ENCODE data around the gene CLCNKA.

DNA sequence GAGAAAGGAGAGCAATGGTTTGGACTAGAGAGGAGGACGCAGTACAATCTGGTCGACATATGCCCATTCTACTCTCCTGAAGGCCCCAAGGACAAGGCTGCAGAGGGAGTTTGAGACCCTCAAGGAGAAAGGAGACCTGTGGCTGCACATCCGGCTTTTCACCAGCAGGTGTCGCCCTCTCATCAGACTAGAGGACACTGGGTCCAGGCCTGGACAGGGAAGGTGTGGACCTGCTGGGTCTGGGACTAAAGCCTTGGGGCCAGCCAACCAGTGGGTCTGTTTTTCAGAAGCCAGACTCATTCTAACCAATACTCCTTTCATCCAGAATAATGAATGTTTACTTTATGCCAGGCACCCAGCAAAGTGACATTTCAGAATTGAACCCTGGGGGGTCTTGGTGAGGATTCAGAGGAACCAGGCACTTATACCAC, 12.8 kb upstream of the CLCNKA start:
- TF ChIP-seq, protein P1, sequence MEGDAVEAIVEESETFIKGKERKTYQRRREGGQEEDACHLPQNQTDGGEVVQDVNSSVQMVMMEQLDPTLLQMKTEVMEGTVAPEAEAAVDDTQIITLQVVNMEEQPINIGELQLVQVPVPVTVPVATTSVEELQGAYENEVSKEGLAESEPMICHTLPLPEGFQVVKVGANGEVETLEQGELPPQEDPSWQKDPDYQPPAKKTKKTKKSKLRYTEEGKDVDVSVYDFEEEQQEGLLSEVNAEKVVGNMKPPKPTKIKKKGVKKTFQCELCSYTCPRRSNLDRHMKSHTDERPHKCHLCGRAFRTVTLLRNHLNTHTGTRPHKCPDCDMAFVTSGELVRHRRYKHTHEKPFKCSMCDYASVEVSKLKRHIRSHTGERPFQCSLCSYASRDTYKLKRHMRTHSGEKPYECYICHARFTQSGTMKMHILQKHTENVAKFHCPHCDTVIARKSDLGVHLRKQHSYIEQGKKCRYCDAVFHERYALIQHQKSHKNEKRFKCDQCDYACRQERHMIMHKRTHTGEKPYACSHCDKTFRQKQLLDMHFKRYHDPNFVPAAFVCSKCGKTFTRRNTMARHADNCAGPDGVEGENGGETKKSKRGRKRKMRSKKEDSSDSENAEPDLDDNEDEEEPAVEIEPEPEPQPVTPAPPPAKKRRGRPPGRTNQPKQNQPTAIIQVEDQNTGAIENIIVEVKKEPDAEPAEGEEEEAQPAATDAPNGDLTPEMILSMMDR (IDR thresholded peaks at IDR 0.05; ENCODE audit: borderline replicate concordance, extremely low read depth, low read length, poor library complexity, severe bottlenecking), result peak; percentile 99
- no peak for TF ChIP-seq EZH2 (IDR thresholded peaks at IDR 0.05; ENCODE audit: borderline replicate concordance, low read depth, low read length, severe bottlenecking)
